Ishikawa (cell line): ENCODE data around the gene DHRS13.

Source experiments
- CEBPB ChIP-seq: IDR thresholded peaks from 2 replicates; pipeline ENCODE4 v1.6.1; 2012
- CREB1 ChIP-seq: IDR thresholded peaks from 2 replicates; pipeline ENCODE4 v1.6.1; 2012; ENCODE audit warnings: low read depth
- EGR1 ChIP-seq: IDR thresholded peaks from 2 replicates; pipeline ENCODE4 v1.6.1; 2012
- EP300 ChIP-seq: IDR thresholded peaks from 2 replicates; pipeline ENCODE4 v1.6.1; 2012; ENCODE audit warnings: borderline replicate concordance
- MAX ChIP-seq: IDR thresholded peaks from 2 replicates; pipeline ENCODE4 v1.6.1; 2012
- RAD21 ChIP-seq: IDR thresholded peaks from 2 replicates; pipeline ENCODE4 v1.6.1; 2012; ENCODE audit warnings: low read depth
- REST ChIP-seq: IDR thresholded peaks from 2 replicates; pipeline ENCODE4 v1.6.1; 2012; ENCODE audit warnings: low read depth, mild to moderate bottlenecking
- TAF1 ChIP-seq: IDR thresholded peaks from 2 replicates; pipeline ENCODE4 v1.6.1; 2012; ENCODE audit warnings: low read depth, mild to moderate bottlenecking
- TCF12 ChIP-seq: IDR thresholded peaks from 2 replicates; pipeline ENCODE4 v1.6.1; 2012; ENCODE audit warnings: low read depth
- TEAD4 ChIP-seq: IDR thresholded peaks from 2 replicates; pipeline ENCODE4 v1.6.1; 2012
- YY1 ChIP-seq: IDR thresholded peaks from 2 replicates; pipeline ENCODE4 v1.6.1; 2012; ENCODE audit warnings: low read depth
- TF ChIP-seq, protein P1 (sequence below): IDR thresholded peaks from 2 replicates; pipeline ENCODE4 v1.6.1; 2012

DNA sequence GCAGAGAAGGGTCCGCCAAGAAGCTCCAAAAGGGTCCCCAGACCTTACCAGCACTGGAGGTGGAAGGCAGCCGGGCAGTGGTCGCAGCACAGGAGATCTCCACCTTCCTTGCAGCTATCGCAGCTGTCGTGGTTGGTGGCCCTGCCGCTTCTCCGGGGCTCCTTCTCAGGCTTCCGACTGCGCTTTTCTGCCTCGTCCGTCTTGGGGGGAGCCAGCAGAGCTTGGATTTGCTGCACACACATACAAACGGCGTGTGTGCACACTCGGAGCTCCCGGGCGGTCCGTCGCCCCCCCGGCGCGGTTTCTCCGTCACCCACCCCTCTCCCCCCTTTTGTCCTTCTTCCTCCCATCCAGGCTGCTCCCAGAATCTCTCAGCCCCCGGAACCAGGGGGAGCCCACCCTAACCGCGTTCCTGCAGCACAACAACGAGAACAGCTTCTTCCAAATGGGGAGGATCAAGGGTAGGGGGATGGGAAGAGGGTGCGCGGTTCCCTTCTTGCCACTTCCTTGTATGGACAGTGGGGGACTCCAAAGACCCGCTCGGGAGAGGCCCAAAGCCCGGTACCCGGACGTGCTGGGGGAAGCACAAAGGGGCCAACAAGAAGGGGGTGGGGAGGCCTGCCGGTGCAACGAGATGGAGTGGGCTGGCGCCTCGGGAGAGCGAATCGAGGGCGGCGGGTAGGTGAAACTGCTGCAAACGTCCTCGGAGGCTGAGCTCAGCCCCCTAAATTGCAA is 47.3 kb upstream of the DHRS13 start:
- TF ChIP-seq EP300 = no peak
- no peak for TF ChIP-seq EGR1
- no peak; the same call in 1 of the 2 replicates for TF ChIP-seq TAF1
- no peak for TF ChIP-seq YY1
- no peak for TF ChIP-seq TEAD4
- TF ChIP-seq RAD21 = no peak
- no peak for TF ChIP-seq TCF12
- TF ChIP-seq CREB1 = no peak
- TF ChIP-seq CEBPB = no peak
- TF ChIP-seq, protein P1, sequence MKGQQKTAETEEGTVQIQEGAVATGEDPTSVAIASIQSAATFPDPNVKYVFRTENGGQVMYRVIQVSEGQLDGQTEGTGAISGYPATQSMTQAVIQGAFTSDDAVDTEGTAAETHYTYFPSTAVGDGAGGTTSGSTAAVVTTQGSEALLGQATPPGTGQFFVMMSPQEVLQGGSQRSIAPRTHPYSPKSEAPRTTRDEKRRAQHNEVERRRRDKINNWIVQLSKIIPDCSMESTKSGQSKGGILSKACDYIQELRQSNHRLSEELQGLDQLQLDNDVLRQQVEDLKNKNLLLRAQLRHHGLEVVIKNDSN = no peak
- TF ChIP-seq MAX = 0 out of 2 replicates have a peak, but pooled peaks have one; percentile 11
- TF ChIP-seq REST = no peak
